CD4-positive, alpha-beta T cell treated with Interleukin-15 for 4 hours (primary cell): ENCODE measurements around the gene TMEM167A.

ENCODE experiments used
- DNase-seq: peaks from one replicate; pipeline ENCODE4 v3.0.0-alpha.2; 2020; ENCODE audit warnings: low spot score

TMEM167A gene

GRCh38 chr5:83034528-83035207, 42.5 kb downstream of the TMEM167A start:
- DNase-seq, result no peak

GRCh38 chr5:83034036-83034435, 43.2 kb downstream of the TMEM167A start:
- no peak for DNase-seq

GRCh38 chr5:83031381-83031780, 45.8 kb downstream of the TMEM167A start:
- no peak for DNase-seq

GRCh38 chr5:83029912-83030311, 47.3 kb downstream of the TMEM167A start:
- no peak for DNase-seq

- no peak for DNase-seq
Measured at GRCh38 chr5:83026930-83027687, 50.1 kb downstream of the TMEM167A start.

GRCh38 chr5:83026516-83026915, 50.7 kb downstream of the TMEM167A start:
- DNase-seq, result no peak

GRCh38 chr5:83025690-83026478, 51.3 kb downstream of the TMEM167A start:
- no peak for DNase-seq

- no peak for DNase-seq
Measured at GRCh38 chr5:83022334-83022733, 54.9 kb downstream of the TMEM167A start.

- no peak for DNase-seq
Measured at GRCh38 chr5:83015676-83016075, 61.5 kb downstream of the TMEM167A start.

GRCh38 chr5:83011985-83012384, 65.2 kb downstream of the TMEM167A start:
- DNase-seq, result no peak

GRCh38 chr5:83009408-83009807, 67.8 kb downstream of the TMEM167A start:
- no peak for DNase-seq

- DNase-seq, result no peak
Measured at GRCh38 chr5:83007755-83008154, 69.4 kb downstream of the TMEM167A start.

- DNase-seq, result no peak
Measured at GRCh38 chr5:83006683-83007283, 70.4 kb downstream of the TMEM167A start.

GRCh38 chr5:83003791-83004190, 73.4 kb downstream of the TMEM167A start:
- DNase-seq, result no peak
